ENCODE results near the gene TMEM11.

Gene TMEM11

GRCh38 chr17:21232033-21232749 lies 18.2 kb upstream of the TMEM11 start:
- Histone ChIP-seq H3K27ac (replicated peaks) (no peak overlapping the region), H3K4me3 (replicated peaks; ENCODE audit: insufficient read depth, low read length) (no peak overlapping the region), H3K27me3 (ENCODE audit: insufficient read depth, poor library complexity, severe bottlenecking) (no peaks in the 10 kb centered on the region)
- DNase-seq (ENCODE audit: low read depth in 1 of 2, low spot score in 1 of 2): no peak
- no peak for TF ChIP-seq POLR2AphosphoS5 (IDR thresholded peaks at IDR 0.05; ENCODE audit: low read depth)
- no peak for TF ChIP-seq CTCF (IDR thresholded peaks at IDR 0.05; ENCODE audit: insufficient read depth, low read length)
- TF ChIP-seq SPI1 (IDR thresholded peaks at IDR 0.05; ENCODE audit: borderline replicate concordance, low read depth): no peak
- no peak for TF ChIP-seq GABPA (IDR thresholded peaks at IDR 0.05; ENCODE audit: low read depth)
- no peak for TF ChIP-seq REST (IDR thresholded peaks at IDR 0.05; ENCODE audit: insufficient replicate concordance, low read depth)

DNA sequence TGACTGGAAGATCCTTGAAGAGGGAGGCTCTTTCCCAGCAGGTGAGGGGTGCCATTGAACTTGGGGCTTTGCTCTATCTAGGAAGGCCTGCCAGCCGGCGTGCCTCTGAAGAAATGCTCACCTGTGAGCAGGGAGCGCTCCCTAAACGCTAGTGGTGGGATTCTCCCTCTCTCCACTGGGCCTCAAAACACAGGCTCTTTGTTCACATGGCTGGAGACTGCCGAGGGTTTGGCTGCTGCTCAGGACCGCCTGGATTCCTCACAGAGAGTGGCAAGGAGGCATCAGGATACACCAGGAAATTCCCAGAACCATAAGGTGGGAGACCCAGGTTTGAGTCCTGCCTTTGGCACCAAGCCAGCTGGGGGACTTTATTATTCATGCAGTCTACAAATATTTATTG lies 17.6 kb upstream of the TMEM11 start:
- H3K4me3 ChIP-seq (replicated peaks; ENCODE audit: insufficient read depth, low read length): no peak overlapping the region
- H3K27ac ChIP-seq (replicated peaks): no peak overlapping the region
- no peaks in the 10 kb centered on the region for H3K27me3 ChIP-seq (ENCODE audit: insufficient read depth, poor library complexity, severe bottlenecking)
- DNase-seq (ENCODE audit: low read depth in 1 of 2, low spot score in 1 of 2): no peak
- TF ChIP-seq REST (IDR thresholded peaks at IDR 0.05; ENCODE audit: insufficient replicate concordance, low read depth): no peak
- no peak; the same call in 1 of the 2 replicates for TF ChIP-seq POLR2AphosphoS5 (IDR thresholded peaks at IDR 0.05; ENCODE audit: low read depth)
- no peak for TF ChIP-seq SPI1 (IDR thresholded peaks at IDR 0.05; ENCODE audit: borderline replicate concordance, low read depth)
- no peak for TF ChIP-seq CTCF (IDR thresholded peaks at IDR 0.05; ENCODE audit: insufficient read depth, low read length)
- TF ChIP-seq GABPA (IDR thresholded peaks at IDR 0.05; ENCODE audit: low read depth): no peak

DNA sequence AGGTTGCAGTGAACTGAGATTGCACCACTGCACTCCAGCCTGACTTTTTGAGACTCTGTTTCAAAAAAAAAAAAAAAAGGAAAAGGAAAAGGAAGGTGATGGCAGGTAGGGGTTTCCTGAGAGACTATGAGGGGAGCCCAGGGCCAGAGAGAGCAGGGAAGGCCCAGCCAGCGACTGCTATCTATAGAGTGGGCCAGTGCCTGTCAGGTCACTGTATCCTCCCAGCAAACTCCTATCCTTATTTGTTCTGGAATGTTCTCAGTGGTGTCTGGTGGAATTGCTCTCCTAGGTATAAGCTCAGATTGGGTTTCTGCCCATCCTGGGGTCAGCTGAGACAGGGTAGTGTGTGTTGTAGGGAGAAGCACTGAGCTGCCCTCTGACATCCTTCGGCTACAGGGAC lies 14.9 kb upstream of the TMEM11 start:
- Histone ChIP-seq H3K4me3 (replicated peaks; ENCODE audit: insufficient read depth, low read length) (no peak overlapping the region), H3K27me3 (ENCODE audit: insufficient read depth, poor library complexity, severe bottlenecking) (no peaks in the 10 kb centered on the region), H3K27ac (replicated peaks) (no peak overlapping the region)
- DNase-seq (ENCODE audit: low read depth in 1 of 2, low spot score in 1 of 2): no peak
- TF ChIP-seq GABPA (IDR thresholded peaks at IDR 0.05; ENCODE audit: low read depth): no peak
- TF ChIP-seq CTCF (IDR thresholded peaks at IDR 0.05; ENCODE audit: insufficient read depth, low read length): no peak
- TF ChIP-seq POLR2AphosphoS5 (IDR thresholded peaks at IDR 0.05; ENCODE audit: low read depth): no peak
- no peak for TF ChIP-seq SPI1 (IDR thresholded peaks at IDR 0.05; ENCODE audit: borderline replicate concordance, low read depth)
- TF ChIP-seq REST (IDR thresholded peaks at IDR 0.05; ENCODE audit: insufficient replicate concordance, low read depth): no peak
